ENCODE results near the gene CCDC86.

GRCh38 chr11:60792521-60792920 lies 49.4 kb upstream of the CCDC86 start:
- TF ChIP-seq CTCF (conservative IDR thresholded peaks at IDR 0.05; ENCODE audit: low read length), result no peak
- TF ChIP-seq EZH2phosphoT487 (IDR thresholded peaks at IDR 0.05; ENCODE audit: borderline replicate concordance, low read depth, low read length), result no peak

All from OCI-LY7 (cell line).